B cell (primary cell): ENCODE measurements around the gene TNNT1. TPM values are rescaled to one million over a fixed set of nuclear protein-coding genes. Genes with fewer than 3 reads are reported as not detected.
A peak's percentile ranks its signal among the peaks of the same experiment; 100 is the strongest.

Experiments
- ATAC-seq: fragments of 200-7000 bp; cut with Tn5 transposase; one replicate; pipeline ENCODE4 v1.10.0; 2021; ENCODE audit warnings: low read depth, mild to moderate bottlenecking, moderate number of reproducible peaks, moderate library complexity
- CTCF ChIA-PET: fragments of 350-600 bp; sonication (Branson Sonifier 250); formaldehyde crosslinking; loops from one replicate; lab custom pipeline; 2021; ENCODE audit warnings: antibody characterized with exemption, inconsistent platforms; lab: Charles Lee
- POLR2A ChIA-PET: fragments of 350-600 bp; sonication (Branson Sonifier 250); formaldehyde crosslinking; loops from one replicate; lab custom pipeline; 2021; ENCODE audit warnings: antibody characterized with exemption; lab: Charles Lee
- DNase-seq: peaks from one replicate; pipeline ENCODE4 v3.0.0; 2013
- H2AFZ ChIP-seq: 2 replicates; pipeline ENCODE4 v1.6.1; 2012; ENCODE audit warnings: mild to moderate bottlenecking, low read depth, low read length; ENCODE audit not compliant: insufficient read depth, poor library complexity, severe bottlenecking
- H3K27ac ChIP-seq, 2 donors: 1 replicate in 1 of 2; 2 replicates in 1 of 2; pipeline ENCODE4 v1.5.1; 2012 to 2013; ENCODE audit warnings: low read length in 2 of 2, mild to moderate bottlenecking in 2 of 2, moderate library complexity in 1 of 2
- H3K27me3 ChIP-seq, 4 experiments: fragments of 200-600 bp in 1 of 4; sonication (generic) in 1 of 4; replicated peaks in 1 of 4; 1 replicate in 2 of 4; 2 replicates in 2 of 4; pipeline versions ENCODE4 v1.6.1 to v1.7.0; 2013 to 2016; ENCODE audit warnings: low read length in 3 of 4, mild to moderate bottlenecking in 2 of 4, mixed read lengths in 1 of 4, moderate library complexity in 1 of 4; ENCODE audit not compliant: insufficient read depth in 4 of 4, control insufficient read depth in 3 of 4; ENCODE audit errors: control extremely low read depth in 1 of 4
- H3K36me3 ChIP-seq, 2 experiments: replicated peaks in 1 of 2; 1 replicate in 1 of 2; 2 replicates in 1 of 2; pipeline versions ENCODE4 v1.6.1 to v1.7.1; 2013; ENCODE audit warnings: low read length in 1 of 2; ENCODE audit not compliant: insufficient read depth in 2 of 2, control insufficient read depth in 1 of 2; ENCODE audit errors: control extremely low read depth in 1 of 2, extremely low read depth in 1 of 2
- H3K4me1 ChIP-seq, 2 donors: fragments of 200-600 bp in 1 of 2; sonication (generic) in 1 of 2; 1 replicate in 1 of 2; 2 replicates in 1 of 2; pipeline versions ENCODE4 v1.5.1 to v1.6.1; 2013 to 2017; ENCODE audit warnings: low read length in 2 of 2; ENCODE audit not compliant: control insufficient read depth in 2 of 2, insufficient read depth in 2 of 2
- H3K4me2 ChIP-seq: replicated peaks from 2 replicates; pipeline ENCODE3; 2012; ENCODE audit warnings: mild to moderate bottlenecking, low read depth, low read length; ENCODE audit not compliant: poor library complexity, severe bottlenecking
- H3K4me3 ChIP-seq, 5 experiments: fragments of 200-600 bp in 1 of 5; sonication (generic) in 1 of 5; 1 replicate in 3 of 5; 2 replicates in 2 of 5; pipeline versions ENCODE4 v1.5.1 to v1.7.0; 2011 to 2016; ENCODE audit warnings: low read length in 4 of 5, mild to moderate bottlenecking in 4 of 5, low read depth in 2 of 5, control low read depth in 1 of 5, moderate library complexity in 1 of 5; ENCODE audit not compliant: insufficient read depth in 1 of 5; ENCODE audit errors: control extremely low read depth in 1 of 5, extremely low read depth in 1 of 5
- H3K79me2 ChIP-seq: fragments of 200-600 bp; sonication (generic); one replicate; pipeline ENCODE4 v1.6.0; 2016; ENCODE audit warnings: low read length; ENCODE audit not compliant: control insufficient read depth, insufficient read depth
- H3K9ac ChIP-seq: fragments of 200-600 bp; sonication (generic); 2 replicates; pipeline ENCODE4 v1.6.1; 2017; ENCODE audit warnings: mild to moderate bottlenecking, low read length, moderate library complexity
- H3K9me3 ChIP-seq, 3 donors: one replicate each; pipeline versions ENCODE4 v1.6.1 to v1.7.1; 2013; ENCODE audit warnings: low read length in 2 of 3; ENCODE audit not compliant: control insufficient read depth in 2 of 3, insufficient read depth in 1 of 3; ENCODE audit errors: control extremely low read depth in 1 of 3
- H4K20me1 ChIP-seq: 2 replicates; pipeline ENCODE4 v1.6.0; 2012; ENCODE audit warnings: mild to moderate bottlenecking, low read length; ENCODE audit not compliant: insufficient read depth, control insufficient read depth, poor library complexity, severe bottlenecking
- H3K27ac Mint-ChIP-seq: one replicate; pipeline ENCODE4 v1.8.0; 2021; ENCODE audit warnings: mixed read lengths
- H3K27me3 Mint-ChIP-seq: one replicate; pipeline ENCODE4 v1.8.0; 2021; ENCODE audit warnings: mixed read lengths
- H3K4me1 Mint-ChIP-seq: one replicate; pipeline ENCODE4 v1.8.0; 2021; ENCODE audit warnings: mixed read lengths
- H3K4me3 Mint-ChIP-seq: one replicate; pipeline ENCODE4 v1.8.0; 2021; ENCODE audit warnings: mixed read lengths
- H3K9me3 Mint-ChIP-seq: one replicate; pipeline ENCODE4 v1.8.0; 2022; ENCODE audit warnings: mixed read lengths; ENCODE audit not compliant: insufficient read depth
- CTCF ChIP-seq: fragments of 200-600 bp; IDR thresholded peaks from one replicate; pipeline ENCODE4 v1.8.0; 2022; ENCODE audit warnings: antibody characterized with exemption, mild to moderate bottlenecking
- EZH2 ChIP-seq: IDR thresholded peaks from 2 replicates; pipeline ENCODE4 v1.6.1; 2012; ENCODE audit warnings: borderline replicate concordance, low read depth, mild to moderate bottlenecking, moderate library complexity, low read length; ENCODE audit not compliant: insufficient read depth, poor library complexity, severe bottlenecking
- WGBS: methylation state at CpG from one replicate; pipeline ENCODE4 v1.1.5; 2013; ENCODE audit warnings: missing lambda C conversion rate; ENCODE audit not compliant: insufficient coverage; 5-methylcytosine and 5-hydroxymethylcytosine counted together
- intact Hi-C: fragments of 100-400 bp; cut with micrococcal nuclease; formaldehyde crosslinking; loops from one replicate; pipeline ENCODE4 v1.10.0; 2022
- polyA plus RNA-seq: library from polyadenylated mRNA; depleted of rRNA; stranded (reverse); fragments of >200 nt; gene quantifications from 2 replicates; pipeline ENCODE4 v1.2.3, GENCODE V29; 2012
- total RNA-seq, 2 donors: library from RNA; stranded (reverse); fragments of 120-200 nt in 1 of 2; gene quantifications; 1 replicate in 1 of 2; 2 replicates in 1 of 2; pipeline versions ENCODE4 v1.2.3 to v1.2.4, GENCODE V29; 2013 to 2022

The TNNT1 gene
- total and polyA plus RNA-seq, 2 donors (not counting 1 experiment from before 2014, with no cell fraction given): not detected

GRCh38 chr19:55160986-55161365 is 12.0 kb upstream of the TNNT1 start:
- ChIA-PET POLR2A (interaction anchor here (1.1 kb wide), 1 partner anchor 98 kb away, joined by 3 read pairs; the partner anchor contains the start of gene PPP6R1), CTCF (interaction anchor here (1.3 to 2.3 kb wide), 2 partner anchors 20 to 193 kb away, joined by 3 to 18 read pairs; no protein-coding TSS in a partner anchor)
- H2AFZ ChIP-seq: no peak overlapping the region
- H3K27ac Mint-ChIP-seq: no peak overlapping the region
- ATAC-seq: no peak
- H3K9me3 Mint-ChIP-seq: no peaks in the 10 kb centered on the region
- intact Hi-C loops: no loop called here
- no peak overlapping the region for H3K9ac ChIP-seq
- no peak for TF ChIP-seq CTCF
- TF ChIP-seq EZH2: no peak
- H3K27ac ChIP-seq: no peak overlapping the region
- no peak overlapping the region for H3K4me3 Mint-ChIP-seq
- peaks cover 0 to 75% (median 27%) of the 10 kb centered on the region in 4 experiments for H3K27me3 ChIP-seq
- peaks cover 0 to 45% (median 4%) of the 10 kb centered on the region in 3 donors for H3K9me3 ChIP-seq
- H3K4me3 ChIP-seq: peak overlapping the region in 1 of 5 experiments; percentile 19
- H3K27me3 Mint-ChIP-seq: peaks cover 53% of the 10 kb centered on the region
- WGBS: 37% methylated on average over 32 of the region's 32 CpGs
- peaks cover 13 to 19% of the 10 kb centered on the region in 2 donors for H3K4me1 ChIP-seq
- H3K4me1 Mint-ChIP-seq: peaks cover 12% of the 10 kb centered on the region
- H4K20me1 ChIP-seq: no peaks in the 10 kb centered on the region
- no peak for DNase-seq
- peak overlapping the region; percentile 14 for H3K4me2 ChIP-seq
- H3K79me2 ChIP-seq: no peaks in the 10 kb centered on the region
- no peaks in the 10 kb centered on the region for H3K36me3 ChIP-seq
